Esophagus muscularis mucosa (tissue), 4 donors: ENCODE measurements around the gene TRIM46. TPM values are rescaled to one million over a fixed set of nuclear protein-coding genes. Genes with fewer than 3 reads are reported as not detected.
"Not testable (repeated sequence)": the region's sequence is repeated elsewhere in the genome, so short reads cannot be mapped to it uniquely, and the experiment has no call there.

Experiments
- DNase-seq: peaks from one replicate; pipeline ENCODE4 v3.0.0-alpha.2; 2017; ENCODE audit errors: extremely low spot score
- H3K27ac ChIP-seq, 4 donors: fragments of 200-600 bp; sonication (generic); replicated peaks in 1 of 4; 1 replicate in 3 of 4; 2 replicates in 1 of 4; pipeline ENCODE4 v1.5.1; 2016 to 2019; ENCODE audit warnings: mild to moderate bottlenecking in 1 of 4
- H3K27me3 ChIP-seq, 4 donors: fragments of 200-600 bp; sonication (generic); one replicate each; pipeline versions ENCODE4 v1.5.1 to v1.6.0; 2016 to 2019
- H3K36me3 ChIP-seq, 4 donors: fragments of 200-600 bp; sonication (generic); one replicate each; pipeline ENCODE4 v1.5.1; 2016 to 2019
- H3K4me1 ChIP-seq, 4 donors: fragments of 200-600 bp; sonication (generic); one replicate each; pipeline ENCODE4 v1.5.1; 2016 to 2019
- H3K4me3 ChIP-seq, 4 donors: fragments of 200-600 bp; sonication (generic); 1 replicate in 2 of 4; 2 replicates in 2 of 4; pipeline ENCODE4 v1.5.1; 2016 to 2019; ENCODE audit warnings: mild to moderate bottlenecking in 4 of 4, moderate library complexity in 1 of 4
- H3K9me3 ChIP-seq, 4 donors: fragments of 200-600 bp; sonication (generic); 1 replicate in 3 of 4; 2 replicates in 1 of 4; pipeline ENCODE4 v1.5.1; 2016 to 2019
- CTCF ChIP-seq, 3 experiments: fragments of 200-600 bp in 2 of 3; fragments of 450-650 bp in 1 of 3; sonication (generic) in 2 of 3; IDR thresholded peaks; one replicate each; pipeline ENCODE4 v1.5.1; 2017 to 2019; ENCODE audit warnings: antibody characterized with exemption in 3 of 3, mild to moderate bottlenecking in 2 of 3, moderate library complexity in 1 of 3
- EP300 ChIP-seq: sonication (generic); formaldehyde crosslinking; IDR thresholded peaks from one replicate; pipeline ENCODE4 v1.6.1; 2017; ENCODE audit warnings: antibody characterized with exemption
- POLR2A ChIP-seq: fragments of 450-650 bp; IDR thresholded peaks from one replicate; pipeline ENCODE4 v1.6.1; 2017; ENCODE audit warnings: antibody characterized with exemption, moderate library complexity, mild to moderate bottlenecking, low read depth
- POLR2AphosphoS5 ChIP-seq, 2 donors: sonication (generic); formaldehyde crosslinking; IDR thresholded peaks; one replicate each; pipeline ENCODE4 v1.6.1; 2017; ENCODE audit warnings: antibody characterized with exemption in 2 of 2
- WGBS: methylation state at CpG from one replicate; pipeline ENCODE4 v1.1.5; 2018; 5-methylcytosine and 5-hydroxymethylcytosine counted together
- intact Hi-C: fragments of 100-400 bp; cut with DNase I; formaldehyde crosslinking; loops from one replicate; pipeline ENCODE4 v1.15.1; 2023
- total RNA-seq, 4 donors: library from RNA; depleted of rRNA; stranded (reverse); fragments of >200 nt; gene quantifications; one replicate each; pipeline versions ENCODE4 v1.1.0 to v1.2.1, GENCODE V29; 2016

The TRIM46 gene
- total RNA-seq, 4 donors from 2014 or later = 0.13 to 1.7 (median 0.17) TPM; not detected in 1

GRCh38 chr1:155219592-155220031 is 46.0 kb downstream of the TRIM46 start:
- no peak overlapping the region for H3K27ac ChIP-seq
- H3K4me3 ChIP-seq = peak overlapping the region in 3 of 4 donors; percentile 15 to 33 (median 29)
- intact Hi-C loops = no loop called here
- TF ChIP-seq CTCF (IDR thresholded peaks at IDR 0.05) (no peak), POLR2A (no peak), EP300 (no peak), POLR2AphosphoS5 (IDR thresholded peaks at IDR 0.05) (no peak)
- no peaks in the 10 kb centered on the region for H3K9me3 ChIP-seq
- H3K36me3 ChIP-seq = peaks cover 0 to 16% (median 7%) of the 10 kb centered on the region in 4 donors
- no peak for DNase-seq
- no peaks in the 10 kb centered on the region for H3K27me3 ChIP-seq
- 0% methylated on average over 1 of the region's 1 CpG for WGBS
- H3K4me1 ChIP-seq = peaks cover 5 to 20% (median 15%) of the 10 kb centered on the region in 4 donors

GRCh38 chr1:155220211-155220965 is 46.7 kb downstream of the TRIM46 start:
- DNase-seq, H3K27ac ChIP-seq, H3K27me3 ChIP-seq, H3K9me3 ChIP-seq, H3K4me3 ChIP-seq, H3K36me3 ChIP-seq, intact Hi-C loops: not testable (repeated sequence)
- 90% methylated on average over 10 of the region's 10 CpGs for WGBS
- H3K4me1 ChIP-seq = peaks cover 5 to 27% (median 23%) of the 10 kb centered on the region in 4 donors

GRCh38 chr1:155223047-155223446 is 49.4 kb downstream of the TRIM46 start:
- Histone ChIP-seq H3K27ac (no peak overlapping the region), H3K9me3 (no peaks in the 10 kb centered on the region), H3K4me1 (peaks cover 20 to 47% (median 44%) of the 10 kb centered on the region in 4 donors), H3K36me3 (no peaks in the 10 kb centered on the region), H3K4me3 (no peak overlapping the region), H3K27me3 (no peaks in the 10 kb centered on the region)
- TF ChIP-seq CTCF (IDR thresholded peaks at IDR 0.05) (no peak), POLR2A (no peak), EP300 (no peak), POLR2AphosphoS5 (IDR thresholded peaks at IDR 0.05) (no peak)
- intact Hi-C loops = no loop called here
- 82% methylated on average over 7 of the region's 7 CpGs for WGBS
- DNase-seq = no peak

GRCh38 chr1:155225404-155225759 is 51.7 kb downstream of the TRIM46 start:
- H3K36me3 ChIP-seq, H3K9me3 ChIP-seq, H3K4me3 ChIP-seq, intact Hi-C loops, DNase-seq, H3K27me3 ChIP-seq: not testable (repeated sequence)
- Histone ChIP-seq H3K27ac (peak overlapping the region in 3 of 4 donors; percentile 82 to 92 (median 92)), H3K4me1 (peaks cover 17 to 40% (median 35%) of the 10 kb centered on the region in 4 donors)
- 97% methylated on average over 8 of the region's 8 CpGs for WGBS

- Histone ChIP-seq H3K9me3 (no peaks in the 10 kb centered on the region), H3K36me3 (no peaks in the 10 kb centered on the region), H3K27me3 (no peaks in the 10 kb centered on the region), H3K4me1 (peaks cover 17 to 40% (median 37%) of the 10 kb centered on the region in 4 donors), H3K4me3 (peak overlapping the region; percentile 53 to 72 (median 62)), H3K27ac (peak overlapping the region; percentile 82 to 92 (median 88))
- WGBS = under 1% methylated on average over 7 of the region's 7 CpGs
- intact Hi-C loops = no loop called here
- TF ChIP-seq POLR2AphosphoS5 (IDR thresholded peaks at IDR 0.05) = peak in 1 of 2 donors; percentile 9
- no peak for TF ChIP-seq POLR2A
- no peak for TF ChIP-seq EP300
- peak; percentile 52 to 74 (median 59) for TF ChIP-seq CTCF (IDR thresholded peaks at IDR 0.05)
- peak; percentile 97 for DNase-seq
These were observed 52.7 kb downstream of the TRIM46 start for GRCh38 chr1:155226188-155226909.
